Measurements from ENCODE around the gene AP1M2. TPM values are rescaled to one million over a fixed set of nuclear protein-coding genes. Genes with fewer than 3 reads are reported as not detected.
A peak's percentile ranks its signal among the peaks of the same experiment; 100 is the strongest.

AP1M2 gene
- total RNA-seq, 1 donor from 2014 or later: 3.6 TPM

GRCh38 chr19:10554760-10555609 lies 32.1 kb downstream of the AP1M2 start:
- Mint-ChIP-seq H3K27me3 (ENCODE audit: insufficient read depth, low read depth) (no peaks in the 10 kb centered on the region), H3K27ac (no peak overlapping the region), H3K9me3 (no peaks in the 10 kb centered on the region), H3K36me3 (peaks cover 24% of the 10 kb centered on the region), H3K4me1 (no peaks in the 10 kb centered on the region), H3K4me3 (peak overlapping the region; percentile 24)
- Histone ChIP-seq H3K4me2 (no peak overlapping the region), H3K36me3 (no peaks in the 10 kb centered on the region), H3K9me3 (ENCODE audit: low read depth) (no peaks in the 10 kb centered on the region), H3K4me1 (no peaks in the 10 kb centered on the region), H3K27me3 (no peaks in the 10 kb centered on the region), H3K4me3 (no peak overlapping the region), H2AFZ (replicated peaks) (no peak overlapping the region), H3K9ac (no peak overlapping the region), H3F3A (ENCODE audit: low read depth) (peaks cover 22% of the 10 kb centered on the region), H3K79me2 (ENCODE audit: low read depth) (no peaks in the 10 kb centered on the region), H4K20me1 (ENCODE audit: low read depth) (no peaks in the 10 kb centered on the region), H3K27ac (no peak overlapping the region)
- no peak for DNase-seq (ENCODE audit: low spot score)
- TF ChIP-seq EZH2 (IDR thresholded peaks at IDR 0.05) (no peak), EZH2phosphoT487 (IDR thresholded peaks at IDR 0.05) (no peak), CTCF (IDR thresholded peaks at IDR 0.05) (no peak)

GRCh38 chr19:10553943-10554381 lies 33.1 kb downstream of the AP1M2 start:
- Histone ChIP-seq H4K20me1 (ENCODE audit: low read depth) (no peaks in the 10 kb centered on the region), H3K4me1 (no peaks in the 10 kb centered on the region), H3K9ac (no peak overlapping the region), H2AFZ (replicated peaks) (no peak overlapping the region), H3K4me2 (no peak overlapping the region), H3K36me3 (no peaks in the 10 kb centered on the region), H3K4me3 (no peak overlapping the region), H3K9me3 (ENCODE audit: low read depth) (no peaks in the 10 kb centered on the region), H3K27me3 (no peaks in the 10 kb centered on the region), H3K79me2 (ENCODE audit: low read depth) (no peaks in the 10 kb centered on the region), H3F3A (ENCODE audit: low read depth) (peaks cover 22% of the 10 kb centered on the region), H3K27ac (no peak overlapping the region)
- DNase-seq (ENCODE audit: low spot score): no peak
- TF ChIP-seq EZH2 (IDR thresholded peaks at IDR 0.05) (no peak), CTCF (IDR thresholded peaks at IDR 0.05) (no peak)
- H3K9me3 Mint-ChIP-seq: no peaks in the 10 kb centered on the region
- H3K4me3 Mint-ChIP-seq: no peak overlapping the region
- H3K27ac Mint-ChIP-seq: no peak overlapping the region
- H3K4me1 Mint-ChIP-seq: no peaks in the 10 kb centered on the region
- H3K36me3 Mint-ChIP-seq: peaks cover 21% of the 10 kb centered on the region
- peaks cover 3% of the 10 kb centered on the region for H3K27me3 Mint-ChIP-seq (ENCODE audit: insufficient read depth, low read depth)

GRCh38 chr19:10553087-10553667 lies 33.9 kb downstream of the AP1M2 start:
- no peak overlapping the region for H3K4me3 Mint-ChIP-seq
- H3F3A ChIP-seq (ENCODE audit: low read depth): peaks cover 22% of the 10 kb centered on the region
- no peaks in the 10 kb centered on the region for H3K79me2 ChIP-seq (ENCODE audit: low read depth)
- H3K9me3 Mint-ChIP-seq: no peaks in the 10 kb centered on the region
- H3K27me3 ChIP-seq: no peaks in the 10 kb centered on the region
- no peak overlapping the region for H3K27ac Mint-ChIP-seq
- peaks cover 3% of the 10 kb centered on the region for H3K27me3 Mint-ChIP-seq (ENCODE audit: insufficient read depth, low read depth)
- DNase-seq (ENCODE audit: low spot score): no peak
- H4K20me1 ChIP-seq (ENCODE audit: low read depth): no peaks in the 10 kb centered on the region
- H2AFZ ChIP-seq (replicated peaks): no peak overlapping the region
- H3K9me3 ChIP-seq (ENCODE audit: low read depth): no peaks in the 10 kb centered on the region
- no peaks in the 10 kb centered on the region for H3K4me1 Mint-ChIP-seq
- TF ChIP-seq EZH2phosphoT487 (IDR thresholded peaks at IDR 0.05): no peak
- TF ChIP-seq CTCF (IDR thresholded peaks at IDR 0.05): no peak
- TF ChIP-seq EZH2 (IDR thresholded peaks at IDR 0.05): no peak
- H3K36me3 ChIP-seq: no peaks in the 10 kb centered on the region
- H3K4me3 ChIP-seq: no peak overlapping the region
- no peaks in the 10 kb centered on the region for H3K4me1 ChIP-seq
- H3K4me2 ChIP-seq: no peak overlapping the region
- no peak overlapping the region for H3K27ac ChIP-seq
- H3K9ac ChIP-seq: no peak overlapping the region
- peaks cover 19% of the 10 kb centered on the region for H3K36me3 Mint-ChIP-seq
